Measurements from ENCODE around the gene ZEB1. TPM values are rescaled to one million over a fixed set of nuclear protein-coding genes. Genes with fewer than 3 reads are reported as not detected.

Gene ZEB1
- total RNA-seq, 1 experiment from 2014 or later = 1.4 TPM

DNA sequence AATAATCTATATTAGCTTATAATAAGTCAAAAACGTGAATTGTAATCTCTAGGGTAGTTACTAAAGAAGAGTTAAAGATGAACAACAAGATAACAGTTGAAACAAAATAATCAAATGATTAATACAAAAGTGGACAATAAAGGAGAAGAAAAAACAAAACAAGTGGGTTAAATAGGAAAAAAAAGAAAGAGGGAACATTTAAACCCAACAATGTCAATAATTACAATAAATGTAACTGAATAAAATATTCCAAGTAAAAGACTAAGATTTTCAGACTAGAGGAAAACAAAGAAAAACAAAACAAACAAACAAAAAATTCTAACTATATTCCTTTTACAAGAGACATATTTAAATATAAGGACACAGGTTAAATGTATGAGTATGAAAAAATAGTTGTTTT lies 38.0 kb upstream of the ZEB1 start:
- BruUV-seq (replicated peaks) = no TSS peak
- POLR2A ChIA-PET (ENCODE audit: unreplicated experiment) = no interaction called here
- H3K27ac ChIP-seq = no peak overlapping the region
- no peaks in the 10 kb centered on the region for H3K27me3 ChIP-seq (ENCODE audit: insufficient read depth, low read depth)
- TF ChIP-seq EZH2 (IDR thresholded peaks at IDR 0.05; ENCODE audit: low read depth) = no peak
- TF ChIP-seq, protein P1, sequence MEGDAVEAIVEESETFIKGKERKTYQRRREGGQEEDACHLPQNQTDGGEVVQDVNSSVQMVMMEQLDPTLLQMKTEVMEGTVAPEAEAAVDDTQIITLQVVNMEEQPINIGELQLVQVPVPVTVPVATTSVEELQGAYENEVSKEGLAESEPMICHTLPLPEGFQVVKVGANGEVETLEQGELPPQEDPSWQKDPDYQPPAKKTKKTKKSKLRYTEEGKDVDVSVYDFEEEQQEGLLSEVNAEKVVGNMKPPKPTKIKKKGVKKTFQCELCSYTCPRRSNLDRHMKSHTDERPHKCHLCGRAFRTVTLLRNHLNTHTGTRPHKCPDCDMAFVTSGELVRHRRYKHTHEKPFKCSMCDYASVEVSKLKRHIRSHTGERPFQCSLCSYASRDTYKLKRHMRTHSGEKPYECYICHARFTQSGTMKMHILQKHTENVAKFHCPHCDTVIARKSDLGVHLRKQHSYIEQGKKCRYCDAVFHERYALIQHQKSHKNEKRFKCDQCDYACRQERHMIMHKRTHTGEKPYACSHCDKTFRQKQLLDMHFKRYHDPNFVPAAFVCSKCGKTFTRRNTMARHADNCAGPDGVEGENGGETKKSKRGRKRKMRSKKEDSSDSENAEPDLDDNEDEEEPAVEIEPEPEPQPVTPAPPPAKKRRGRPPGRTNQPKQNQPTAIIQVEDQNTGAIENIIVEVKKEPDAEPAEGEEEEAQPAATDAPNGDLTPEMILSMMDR (conservative IDR thresholded peaks at IDR 0.05) = no peak
- no peak for DNase-seq
- no peak overlapping the region for H3K4me3 ChIP-seq
- intact Hi-C loops (cut with micrococcal nuclease; ENCODE audit: unreplicated experiment) = no loop called here
- no peak overlapping the region for H3K4me2 ChIP-seq
- H3K9me3 ChIP-seq (ENCODE audit: insufficient read depth, low read depth) = no peaks in the 10 kb centered on the region
- H3K9me2 ChIP-seq (ENCODE audit: insufficient read depth) = no peaks in the 10 kb centered on the region
- no peaks in the 10 kb centered on the region for H3K4me1 ChIP-seq (replicated peaks; ENCODE audit: insufficient read depth)
- H2AFZ ChIP-seq = no peak overlapping the region
- H4K20me1 ChIP-seq (ENCODE audit: insufficient read depth) = no peaks in the 10 kb centered on the region
- CTCF ChIA-PET = no interaction called here
- H3F3A ChIP-seq (ENCODE audit: insufficient read depth, low read depth) = no peaks in the 10 kb centered on the region
- H3K79me2 ChIP-seq (ENCODE audit: low read depth) = no peaks in the 10 kb centered on the region
- no peaks in the 10 kb centered on the region for H3K36me3 ChIP-seq (ENCODE audit: low read depth)

DNA sequence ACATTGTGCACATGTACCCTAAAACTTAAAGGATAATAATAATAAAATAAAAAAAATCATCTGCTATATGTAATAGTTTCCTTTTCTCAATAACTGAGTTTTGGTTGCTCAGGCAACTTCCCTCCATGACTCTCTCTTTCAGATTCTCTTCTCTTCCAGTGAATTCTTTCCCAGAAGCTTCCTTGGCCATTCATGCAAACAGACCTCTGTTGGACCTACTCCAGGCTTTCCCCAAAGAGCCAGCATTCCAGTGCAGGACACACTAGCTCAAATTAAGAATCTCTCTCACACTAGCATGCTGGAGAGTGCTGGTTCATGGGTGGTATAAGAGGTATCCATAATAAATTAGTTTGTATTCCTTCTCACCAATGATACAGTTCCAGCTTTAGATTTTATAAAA lies 31.0 kb upstream of the ZEB1 start:
- POLR2A ChIA-PET (ENCODE audit: unreplicated experiment) = no interaction called here
- Histone ChIP-seq H2AFZ (no peak overlapping the region), H3K79me2 (ENCODE audit: low read depth) (no peaks in the 10 kb centered on the region), H3K9me3 (ENCODE audit: insufficient read depth, low read depth) (no peaks in the 10 kb centered on the region), H3K27me3 (ENCODE audit: insufficient read depth, low read depth) (no peaks in the 10 kb centered on the region), H3K36me3 (ENCODE audit: low read depth) (no peaks in the 10 kb centered on the region), H3K4me3 (no peak overlapping the region), H3K4me2 (no peak overlapping the region), H3K27ac (no peak overlapping the region), H3F3A (ENCODE audit: insufficient read depth, low read depth) (no peaks in the 10 kb centered on the region), H4K20me1 (ENCODE audit: insufficient read depth) (no peaks in the 10 kb centered on the region), H3K4me1 (replicated peaks; ENCODE audit: insufficient read depth) (no peaks in the 10 kb centered on the region), H3K9me2 (ENCODE audit: insufficient read depth) (no peaks in the 10 kb centered on the region)
- intact Hi-C loops (cut with micrococcal nuclease; ENCODE audit: unreplicated experiment) = no loop called here
- TF ChIP-seq, protein P1 (conservative IDR thresholded peaks at IDR 0.05) = no peak
- TF ChIP-seq EZH2 (IDR thresholded peaks at IDR 0.05; ENCODE audit: low read depth) = no peak
- DNase-seq = no peak
- CTCF ChIA-PET = no interaction called here
- no TSS peak for BruUV-seq (replicated peaks)

DNA sequence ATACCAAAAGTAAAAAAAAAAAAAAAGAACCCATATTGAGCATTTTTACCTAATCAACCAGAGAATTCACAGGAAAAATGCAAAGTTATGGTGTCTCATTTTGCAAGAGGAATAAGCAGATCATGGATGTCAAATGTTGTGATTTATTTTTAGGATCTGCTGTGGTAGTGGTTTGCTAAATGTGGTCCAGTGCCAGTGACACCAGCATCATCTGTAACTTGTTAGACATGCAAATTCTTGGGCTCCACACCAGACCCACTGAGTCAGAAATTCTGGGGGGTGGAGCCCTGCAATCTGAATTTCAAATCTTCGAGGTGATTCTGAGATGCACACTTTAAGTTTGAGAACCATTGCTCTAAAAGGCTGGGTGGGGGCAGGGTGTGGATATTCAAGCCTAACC lies 30.1 kb upstream of the ZEB1 start:
- Histone ChIP-seq H3K27me3 (ENCODE audit: insufficient read depth, low read depth) (no peaks in the 10 kb centered on the region), H2AFZ (no peak overlapping the region), H3K79me2 (ENCODE audit: low read depth) (no peaks in the 10 kb centered on the region), H4K20me1 (ENCODE audit: insufficient read depth) (no peaks in the 10 kb centered on the region), H3K36me3 (ENCODE audit: low read depth) (no peaks in the 10 kb centered on the region), H3K4me3 (no peak overlapping the region), H3F3A (ENCODE audit: insufficient read depth, low read depth) (no peaks in the 10 kb centered on the region), H3K4me2 (no peak overlapping the region), H3K9me3 (ENCODE audit: insufficient read depth, low read depth) (no peaks in the 10 kb centered on the region), H3K27ac (no peak overlapping the region), H3K4me1 (replicated peaks; ENCODE audit: insufficient read depth) (no peaks in the 10 kb centered on the region), H3K9me2 (ENCODE audit: insufficient read depth) (no peaks in the 10 kb centered on the region)
- ChIA-PET POLR2A (ENCODE audit: unreplicated experiment) (no interaction called here), CTCF (no interaction called here)
- no TSS peak for BruUV-seq (replicated peaks)
- intact Hi-C loops (cut with micrococcal nuclease; ENCODE audit: unreplicated experiment) = no loop called here
- TF ChIP-seq, protein P1 (conservative IDR thresholded peaks at IDR 0.05) = no peak
- no peak for TF ChIP-seq EZH2 (IDR thresholded peaks at IDR 0.05; ENCODE audit: low read depth)
- no peak for DNase-seq

Measured in PC-9 (cell line).